ENCODE measurements around the gene ERVH48-1. TPM values are rescaled to one million over a fixed set of nuclear protein-coding genes. Genes with fewer than 3 reads are reported as not detected.
A peak's percentile ranks its signal among the peaks of the same experiment; 100 is the strongest.

ERVH48-1 gene
- total RNA-seq, 1 experiment from 2014 or later, result not detected

DNA sequence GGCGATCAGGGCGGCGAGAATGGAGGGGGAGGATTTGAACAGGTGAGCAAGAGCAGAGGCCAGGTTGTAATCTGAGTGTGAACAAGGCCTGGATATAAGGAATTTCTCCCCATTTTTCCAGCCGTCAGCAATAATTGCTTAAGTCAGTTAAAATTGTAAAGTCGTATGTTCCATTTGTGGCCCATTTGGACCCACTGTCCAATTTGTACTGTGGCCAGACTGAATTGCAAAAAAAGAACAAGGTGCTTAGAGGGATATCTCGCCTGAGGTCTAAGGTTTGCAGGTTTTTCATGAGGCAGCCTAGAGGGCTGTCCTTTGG lies 1.0 kb downstream of the ERVH48-1 start:
- H4K20me1 ChIP-seq (ENCODE audit: insufficient read depth), result no peaks in the 10 kb centered on the region
- intact Hi-C loops (cut with micrococcal nuclease; ENCODE audit: unreplicated experiment), result no loop called here
- H3K4me3 ChIP-seq, result no peak overlapping the region
- peak overlapping the region; percentile 47 for H3K4me2 ChIP-seq
- H3K36me3 ChIP-seq (ENCODE audit: low read depth), result no peaks in the 10 kb centered on the region
- H3F3A ChIP-seq (ENCODE audit: insufficient read depth, low read depth), result no peaks in the 10 kb centered on the region
- POLR2A ChIA-PET (ENCODE audit: unreplicated experiment), result no interaction called here
- no peaks in the 10 kb centered on the region for H3K9me3 ChIP-seq (ENCODE audit: insufficient read depth, low read depth)
- H3K27me3 ChIP-seq (ENCODE audit: insufficient read depth, low read depth), result no peaks in the 10 kb centered on the region
- TF ChIP-seq EZH2 (IDR thresholded peaks at IDR 0.05; ENCODE audit: low read depth) (no peak), CTCF (conservative IDR thresholded peaks at IDR 0.05) (no peak)
- H2AFZ ChIP-seq, result no peak overlapping the region; the same call in 1 of the 2 replicates
- H3K27ac ChIP-seq, result no peak overlapping the region
- H3K9me2 ChIP-seq (ENCODE audit: insufficient read depth), result no peaks in the 10 kb centered on the region
- H3K4me1 ChIP-seq (replicated peaks; ENCODE audit: insufficient read depth), result peaks cover 8% of the 10 kb centered on the region
- no TSS peak for BruUV-seq (replicated peaks)
- DNase-seq, result no peak
- H3K79me2 ChIP-seq (ENCODE audit: low read depth), result no peaks in the 10 kb centered on the region
- CTCF ChIA-PET, result no interaction called here

DNA sequence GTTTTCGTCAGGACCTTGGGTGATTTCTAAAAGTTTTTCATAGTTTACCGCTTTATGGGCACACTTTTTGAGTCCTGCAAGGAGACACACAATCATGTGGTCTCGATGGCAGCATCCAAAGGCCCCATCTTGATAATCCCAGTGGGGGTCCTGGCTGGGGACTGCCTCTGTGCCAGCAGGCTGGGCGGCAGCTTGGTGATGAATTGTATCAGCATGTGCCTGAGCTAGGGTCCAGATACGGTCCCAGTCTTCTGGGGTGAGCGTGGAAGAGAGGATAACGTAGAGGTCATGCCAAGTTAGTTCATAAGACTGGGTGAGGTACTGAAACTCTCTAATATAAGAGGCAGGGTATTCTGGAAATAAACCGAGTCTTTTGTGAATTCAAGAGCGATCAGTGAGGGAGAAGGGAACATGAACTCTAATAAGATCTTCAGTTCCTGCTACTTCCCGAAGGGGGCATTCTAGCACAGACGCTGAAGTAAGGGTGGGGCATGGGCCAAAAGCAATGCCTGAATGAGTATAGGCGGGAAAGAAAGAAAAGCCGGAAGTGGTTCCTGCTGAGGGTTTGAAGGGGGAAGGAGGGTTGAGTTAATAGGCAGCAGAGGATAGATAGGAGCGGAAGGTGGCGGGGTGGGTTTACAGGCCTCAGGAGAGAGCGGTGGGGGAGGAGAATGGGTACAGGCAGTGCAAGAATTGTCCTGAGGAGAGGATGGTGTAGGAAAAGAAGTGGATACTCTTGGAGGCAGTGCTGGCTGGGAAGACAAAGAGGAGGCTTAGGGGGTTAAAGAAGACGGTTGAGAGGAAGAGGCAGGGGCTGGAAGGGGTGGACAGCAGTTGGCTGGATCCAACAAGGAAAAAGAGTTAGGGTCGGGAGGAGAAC lies 1.6 kb downstream of the ERVH48-1 start:
- H3K4me3 ChIP-seq, result no peak overlapping the region
- BruUV-seq (replicated peaks), result no TSS peak
- H3K4me1 ChIP-seq (replicated peaks; ENCODE audit: insufficient read depth), result peaks cover 8% of the 10 kb centered on the region
- no peak overlapping the region for H3K27ac ChIP-seq
- POLR2A ChIA-PET (ENCODE audit: unreplicated experiment), result no interaction called here
- H3K9me2 ChIP-seq (ENCODE audit: insufficient read depth), result no peaks in the 10 kb centered on the region
- no peaks in the 10 kb centered on the region for H3K79me2 ChIP-seq (ENCODE audit: low read depth)
- no peaks in the 10 kb centered on the region for H3K9me3 ChIP-seq (ENCODE audit: insufficient read depth, low read depth)
- TF ChIP-seq EZH2 (IDR thresholded peaks at IDR 0.05; ENCODE audit: low read depth) (no peak), CTCF (conservative IDR thresholded peaks at IDR 0.05) (peak; percentile 79)
- CTCF ChIA-PET, result no interaction called here
- DNase-seq, result peak; percentile 70 to 74
- H3K4me2 ChIP-seq, result peak overlapping the region; percentile 47
- no peaks in the 10 kb centered on the region for H3K27me3 ChIP-seq (ENCODE audit: insufficient read depth, low read depth)
- H2AFZ ChIP-seq, result no peak overlapping the region; the same call in none of the 2 replicates
- H4K20me1 ChIP-seq (ENCODE audit: insufficient read depth), result no peaks in the 10 kb centered on the region
- H3K36me3 ChIP-seq (ENCODE audit: low read depth), result no peaks in the 10 kb centered on the region
- no peaks in the 10 kb centered on the region for H3F3A ChIP-seq (ENCODE audit: insufficient read depth, low read depth)
- intact Hi-C loops (cut with micrococcal nuclease; ENCODE audit: unreplicated experiment), result no loop called here

GRCh38 chr21:42922918-42923317 lies 2.5 kb downstream of the ERVH48-1 start:
- intact Hi-C loops (cut with micrococcal nuclease; ENCODE audit: unreplicated experiment), result no loop called here
- H3K27me3 ChIP-seq (ENCODE audit: insufficient read depth, low read depth), result no peaks in the 10 kb centered on the region
- DNase-seq, result no peak
- H3K36me3 ChIP-seq (ENCODE audit: low read depth), result no peaks in the 10 kb centered on the region
- POLR2A ChIA-PET (ENCODE audit: unreplicated experiment), result no interaction called here
- peaks cover 8% of the 10 kb centered on the region for H3K4me1 ChIP-seq (replicated peaks; ENCODE audit: insufficient read depth)
- no peak overlapping the region for H3K4me3 ChIP-seq
- no peaks in the 10 kb centered on the region for H3K9me3 ChIP-seq (ENCODE audit: insufficient read depth, low read depth)
- no peaks in the 10 kb centered on the region for H3K79me2 ChIP-seq (ENCODE audit: low read depth)
- CTCF ChIA-PET, result no interaction called here
- TF ChIP-seq CTCF (conservative IDR thresholded peaks at IDR 0.05) (no peak), EZH2 (IDR thresholded peaks at IDR 0.05; ENCODE audit: low read depth) (no peak)
- H2AFZ ChIP-seq, result no peak overlapping the region
- H3K4me2 ChIP-seq, result no peak overlapping the region
- H3K27ac ChIP-seq, result no peak overlapping the region
- no peaks in the 10 kb centered on the region for H3F3A ChIP-seq (ENCODE audit: insufficient read depth, low read depth)
- BruUV-seq (replicated peaks), result no TSS peak
- no peaks in the 10 kb centered on the region for H3K9me2 ChIP-seq (ENCODE audit: insufficient read depth)
- no peaks in the 10 kb centered on the region for H4K20me1 ChIP-seq (ENCODE audit: insufficient read depth)
